Transverse colon (tissue), 4 donors: Measurements from ENCODE around the gene RACK1. TPM values are rescaled to one million over a fixed set of nuclear protein-coding genes. Genes with fewer than 3 reads are reported as not detected.
A peak's percentile ranks its signal among the peaks of the same experiment; 100 is the strongest.

Experiments
- DNase-seq: peaks from one replicate; pipeline ENCODE4 v3.0.0-alpha.2; 2019
- H3K27ac ChIP-seq, 4 donors: fragments of 200-600 bp; sonication (generic); 2 replicates each; pipeline ENCODE4 v1.5.1; 2016 to 2018; ENCODE audit warnings: inconsistent platforms in 4 of 4
- H3K27me3 ChIP-seq: fragments of 200-600 bp; sonication (generic); 2 replicates; pipeline ENCODE4 v1.5.1; 2017; ENCODE audit warnings: inconsistent platforms
- H3K36me3 ChIP-seq, 4 donors: fragments of 200-600 bp; sonication (generic); 2 replicates each; pipeline ENCODE4 v1.5.1; 2017 to 2019; ENCODE audit warnings: inconsistent platforms in 4 of 4
- H3K4me1 ChIP-seq, 4 donors: fragments of 200-600 bp; sonication (generic); 2 replicates each; pipeline ENCODE4 v1.5.1; 2017 to 2020; ENCODE audit warnings: inconsistent platforms in 4 of 4
- H3K4me3 ChIP-seq, 4 donors: fragments of 200-600 bp; sonication (generic); 1 replicate in 1 of 4; 2 replicates in 3 of 4; pipeline versions ENCODE4 v1.5.1 to v1.6.1; 2017 to 2019; ENCODE audit warnings: inconsistent platforms in 4 of 4
- H3K9me3 ChIP-seq, 2 donors: fragments of 200-600 bp; sonication (generic); 2 replicates each; pipeline ENCODE4 v1.5.1; 2017 to 2019; ENCODE audit warnings: inconsistent platforms in 2 of 2
- CTCF ChIP-seq, 5 experiments: fragments of 200-600 bp in 3 of 5; fragments of 450-650 bp in 2 of 5; sonication (generic) in 3 of 5; IDR thresholded peaks; 1 replicate in 2 of 5; 2 replicates in 3 of 5; pipeline ENCODE4 v1.5.1; 2016 to 2017; ENCODE audit warnings: antibody characterized with exemption in 5 of 5, inconsistent platforms in 3 of 5, mild to moderate bottlenecking in 2 of 5, moderate library complexity in 1 of 5
- EP300 ChIP-seq: sonication (generic); formaldehyde crosslinking; IDR thresholded peaks from one replicate; pipeline ENCODE4 v1.6.1; 2017; ENCODE audit warnings: antibody characterized with exemption, low read depth
- POLR2A ChIP-seq: fragments of 450-650 bp; IDR thresholded peaks from one replicate; pipeline ENCODE4 v1.6.1; 2016; ENCODE audit warnings: antibody characterized with exemption, mild to moderate bottlenecking, moderate library complexity
- POLR2AphosphoS5 ChIP-seq, 3 donors: sonication (generic); formaldehyde crosslinking; IDR thresholded peaks; one replicate each; pipeline ENCODE4 v1.6.1; 2016; ENCODE audit warnings: antibody characterized with exemption in 3 of 3
- WGBS, 2 donors: methylation state at CpG; one replicate each; pipeline ENCODE4 v1.1.5; 2018; ENCODE audit warnings: low coverage in 1 of 2; 5-methylcytosine and 5-hydroxymethylcytosine counted together
- in situ Hi-C, 4 donors: fragments of 200-750 bp; cut with MboI; loops; one replicate each; pipeline versions ENCODE4 v1.15.0 to v1.15.1; 2017; ENCODE audit warnings: low sequenced_read_pairs in 3 of 4, low pct_ligation_motif_present in 1 of 4, low pct_unique_long_range_greater_than_20kb in 1 of 4
- intact Hi-C: fragments of 100-400 bp; cut with DNase I; formaldehyde crosslinking; loops from one replicate; pipeline ENCODE4 v1.15.1; 2023; ENCODE audit warnings: low total_unique reads
- total RNA-seq, 4 donors: library from RNA; depleted of rRNA; stranded (reverse); fragments of >200 nt; gene quantifications; one replicate each; pipeline ENCODE4 v1.1.0, GENCODE V29; 2016

The RACK1 gene
- total RNA-seq, 4 donors from 2014 or later, result 1,633 to 1,930 (median 1,753) TPM

GRCh38 chr5:181207960-181208253, 35.8 kb downstream of the RACK1 start:
- intact Hi-C loops (no loop called here), in situ Hi-C loops (no loop called here)
- no peak for TF ChIP-seq POLR2AphosphoS5 (IDR thresholded peaks at IDR 0.05)
- no peak for TF ChIP-seq CTCF (IDR thresholded peaks at IDR 0.05)
- no peak for TF ChIP-seq EP300
- TF ChIP-seq POLR2A, result no peak
- Histone ChIP-seq H3K4me1 (peaks cover 0 to 45% (median 32%) of the 10 kb centered on the region in 4 donors), H3K36me3 (no peaks in the 10 kb centered on the region), H3K9me3 (no peaks in the 10 kb centered on the region), H3K27ac (peak overlapping the region; percentile 75 to 84 (median 79)), H3K4me3 (peak overlapping the region in 1 of 4 donors; percentile 69), H3K27me3 (peaks cover 14% of the 10 kb centered on the region)
- 45 to 47% methylated on average over 3 of the region's 3 CpGs for WGBS, 2 donors
- DNase-seq, result no peak

GRCh38 chr5:181207214-181207959, 36.3 kb downstream of the RACK1 start:
- 1 to 3% methylated on average over 15 to 36 of the region's 36 CpGs for WGBS, 2 donors
- H3K27ac ChIP-seq, result peak overlapping the region; percentile 75 to 84 (median 79)
- H3K36me3 ChIP-seq, result no peaks in the 10 kb centered on the region
- peak; percentile 80 for DNase-seq
- intact Hi-C loops (no loop called here), in situ Hi-C loops (no loop called here)
- H3K27me3 ChIP-seq, result peaks cover 14% of the 10 kb centered on the region
- H3K4me1 ChIP-seq, result peaks cover 0 to 49% (median 32%) of the 10 kb centered on the region in 4 donors
- H3K9me3 ChIP-seq, result no peaks in the 10 kb centered on the region
- TF ChIP-seq POLR2A, result no peak
- peak in 2 of 3 donors; percentile 17 to 45 for TF ChIP-seq POLR2AphosphoS5 (IDR thresholded peaks at IDR 0.05)
- peak overlapping the region; percentile 15 to 69 (median 34) for H3K4me3 ChIP-seq

- peaks cover 14% of the 10 kb centered on the region for H3K27me3 ChIP-seq
- peak overlapping the region; percentile 75 to 84 (median 79) for H3K27ac ChIP-seq
- no peak for TF ChIP-seq CTCF (IDR thresholded peaks at IDR 0.05)
- no peak for TF ChIP-seq POLR2A
- no peak for TF ChIP-seq EP300
- no peak for TF ChIP-seq POLR2AphosphoS5 (IDR thresholded peaks at IDR 0.05)
- no peaks in the 10 kb centered on the region for H3K9me3 ChIP-seq
- peak overlapping the region in 3 of 4 donors; percentile 29 to 69 (median 60) for H3K4me3 ChIP-seq
- in situ Hi-C loops (no loop called here), intact Hi-C loops (no loop called here)
- 9 to 11% methylated on average over 22 to 37 of the region's 37 CpGs for WGBS, 2 donors
- no peaks in the 10 kb centered on the region for H3K36me3 ChIP-seq
- no peak for DNase-seq
- peaks cover 0 to 53% (median 32%) of the 10 kb centered on the region in 4 donors for H3K4me1 ChIP-seq
Measured at GRCh38 chr5:181205761-181206649, 37.7 kb downstream of the RACK1 start.

- intact Hi-C loops, result no loop called here
- in situ Hi-C loops, result no loop called here
- DNase-seq, result peak; percentile 65
- Histone ChIP-seq H3K27me3 (peaks cover 14% of the 10 kb centered on the region), H3K4me1 (peaks cover 0 to 53% (median 32%) of the 10 kb centered on the region in 4 donors), H3K4me3 (peak within 1 kb of the TSS; percentile 41 to 69 (median 52)), H3K9me3 (no peaks in the 10 kb centered on the region), H3K36me3 (no peaks in the 10 kb centered on the region), H3K27ac (peak within 1 kb of the TSS; percentile 36 to 84 (median 76))
- TF ChIP-seq EP300 (no peak), POLR2AphosphoS5 (IDR thresholded peaks at IDR 0.05) (no peak), POLR2A (no peak), CTCF (IDR thresholded peaks at IDR 0.05) (no peak)
- WGBS, 2 donors, result 2 to 11% methylated on average over 6 to 76 of the region's 94 CpGs
Measured at GRCh38 chr5:181204826-181205760, 38.6 kb downstream of the RACK1 start, which contains the start of gene TRIM7. TRIM7 (minus strand) TSS chr5:181205196; CDS start chr5:181205110, 86 bp downstream.
